SK-N-SH (cell line): ENCODE data around the gene TMEM151A. TPM values are rescaled to one million over a fixed set of nuclear protein-coding genes. Genes with fewer than 3 reads are reported as not detected.
A peak's percentile ranks its signal among the peaks of the same experiment; 100 is the strongest.

ENCODE experiments used
- CTCF ChIA-PET: fragments of 300-600, 350-600 bp; formaldehyde crosslinking; extraction: SDS; loops from one replicate; lab custom pipeline; 2021; lab: Yijun Ruan, JAX
- POLR2A ChIA-PET: fragments of 350-600 bp; sonication (Branson Sonifier 250); formaldehyde crosslinking; extraction: SDS; loops from one replicate; lab custom pipeline; 2020; ENCODE audit warnings: antibody characterized with exemption, inconsistent platforms; lab: Yijun Ruan, JAX
- DNase-seq: peaks from one replicate; pipeline ENCODE4 v3.0.0; 2012
- H2AFZ ChIP-seq: fragments of 200-600 bp; sonication (generic); 2 replicates; pipeline ENCODE4 v1.8.1; 2016; ENCODE audit warnings: antibody characterized with exemption, mild to moderate bottlenecking, low read depth
- H3F3A ChIP-seq: fragments of 200-600 bp; sonication (generic); replicated peaks from 2 replicates; pipeline ENCODE3; 2016; ENCODE audit warnings: antibody characterized with exemption, mild to moderate bottlenecking; ENCODE audit not compliant: insufficient read depth
- H3K27ac ChIP-seq, 2 experiments: fragments of 200-500 bp in 1 of 2; fragments of 200-600 bp in 1 of 2; sonication (Bioruptor generic) in 1 of 2; sonication (generic), shearing (Covaris generic) in 1 of 2; 2 replicates each; pipeline versions ENCODE4 v1.5.1 to v1.6.1; 2014 to 2016; ENCODE audit warnings: low read depth in 2 of 2, inconsistent platforms in 1 of 2, low read length in 1 of 2, mild to moderate bottlenecking in 1 of 2, mixed read lengths in 1 of 2
- H3K27me3 ChIP-seq: fragments of 200-600 bp; sonication (generic), shearing (Covaris generic); 2 replicates; pipeline ENCODE4 v1.6.1; 2016; ENCODE audit warnings: mixed run types; ENCODE audit not compliant: insufficient read depth
- H3K36me3 ChIP-seq, 2 experiments: fragments of 200-500 bp in 1 of 2; fragments of 200-600 bp in 1 of 2; sonication (Bioruptor generic) in 1 of 2; sonication (generic) in 1 of 2; replicated peaks in 1 of 2; 2 replicates each; pipeline versions ENCODE3 to v1.5.1; 2014 to 2016; ENCODE audit warnings: low read length in 1 of 2, mild to moderate bottlenecking in 1 of 2; ENCODE audit not compliant: insufficient read depth in 2 of 2, control insufficient read depth in 1 of 2
- H3K4me1 ChIP-seq, 2 experiments: fragments of 200-500 bp in 1 of 2; fragments of 200-600 bp in 1 of 2; sonication (Bioruptor generic) in 1 of 2; sonication (generic), shearing (Covaris generic) in 1 of 2; 2 replicates each; pipeline versions ENCODE4 v1.5.1 to v1.6.1; 2014 to 2016; ENCODE audit warnings: low read depth in 1 of 2, low read length in 1 of 2, mixed run types in 1 of 2; ENCODE audit not compliant: insufficient read depth in 2 of 2, control insufficient read depth in 1 of 2
- H3K4me2 ChIP-seq: fragments of 200-600 bp; sonication (generic), shearing (Covaris generic); 2 replicates; pipeline ENCODE4 v1.6.1; 2017; ENCODE audit warnings: mixed run types
- H3K4me3 ChIP-seq, 2 experiments: fragments of 200-500 bp in 1 of 2; fragments of 200-600 bp in 1 of 2; sonication (Bioruptor generic) in 1 of 2; sonication (generic), shearing (Covaris generic) in 1 of 2; 2 replicates each; pipeline versions ENCODE4 v1.5.1 to v1.8.1; 2014 to 2016; ENCODE audit warnings: low read depth in 2 of 2, inconsistent platforms in 1 of 2, low read length in 1 of 2, mild to moderate bottlenecking in 1 of 2, mixed read lengths in 1 of 2, moderate library complexity in 1 of 2
- H3K79me2 ChIP-seq: fragments of 200-600 bp; sonication (generic); 2 replicates; pipeline ENCODE4 v1.8.1; 2017; ENCODE audit warnings: mild to moderate bottlenecking; ENCODE audit not compliant: insufficient read depth
- H3K9ac ChIP-seq: fragments of 200-600 bp; sonication (generic); 2 replicates; pipeline ENCODE4 v1.6.1; 2017; ENCODE audit warnings: mixed run types
- H3K9me2 ChIP-seq: fragments of 200-600 bp; sonication (generic); 2 replicates; pipeline ENCODE4 v1.6.1; 2017; ENCODE audit warnings: mixed run types
- H3K9me3 ChIP-seq: fragments of 200-600 bp; sonication (generic); 2 replicates; pipeline ENCODE4 v1.6.1; 2017; ENCODE audit warnings: mixed run types, mild to moderate bottlenecking, moderate library complexity
- H4K20me1 ChIP-seq: fragments of 200-600 bp; sonication (generic); 2 replicates; pipeline ENCODE4 v1.6.1; 2017; ENCODE audit warnings: mild to moderate bottlenecking, mixed run types; ENCODE audit not compliant: insufficient read depth
- EP300 ChIP-seq, 2 experiments: IDR thresholded peaks; 2 replicates each; pipeline versions ENCODE4 v1.4.0 to v1.6.1; 2012; ENCODE audit warnings: borderline replicate concordance in 1 of 2, low read depth in 1 of 2, low read length in 1 of 2
- EZH2phosphoT487 ChIP-seq: fragments of 200-600 bp; sonication (generic); IDR thresholded peaks from 2 replicates; pipeline ENCODE4 v1.6.1; 2017; ENCODE audit warnings: low read depth, mixed run types, mild to moderate bottlenecking, antibody characterized with exemption, moderate library complexity, borderline replicate concordance
- FOSL2 ChIP-seq: IDR thresholded peaks from 2 replicates; pipeline ENCODE4 v1.4.0; 2012; ENCODE audit warnings: low read depth, mild to moderate bottlenecking, moderate library complexity, borderline replicate concordance
- FOXJ3 ChIP-seq: sonication (generic); formaldehyde crosslinking; IDR thresholded peaks from 2 replicates; pipeline ENCODE4 v1.5.1; 2020; ENCODE audit warnings: mild to moderate bottlenecking, missing genetic modification reagents
- IRF3 ChIP-seq: fragments of 150-350 bp; IDR thresholded peaks from 2 replicates; pipeline ENCODE4 v1.6.1; 2016; ENCODE audit warnings: mild to moderate bottlenecking, low read depth, low read length
- MEF2A ChIP-seq: IDR thresholded peaks from 2 replicates; pipeline ENCODE4 v1.4.0; 2012; ENCODE audit warnings: low read depth, borderline replicate concordance
- MXI1 ChIP-seq: IDR thresholded peaks from 2 replicates; pipeline ENCODE4 v1.6.1; 2012; ENCODE audit warnings: mild to moderate bottlenecking, low read depth, low read length, improper control_type of control experiment
- NRF1 ChIP-seq: IDR thresholded peaks from 2 replicates; pipeline ENCODE4 v1.6.1; 2012; ENCODE audit warnings: low read depth, mild to moderate bottlenecking, low read length
- RAD21 ChIP-seq: IDR thresholded peaks from 2 replicates; pipeline ENCODE4 v1.6.1; 2012; ENCODE audit warnings: mild to moderate bottlenecking, low read length
- RXRA ChIP-seq: IDR thresholded peaks from 2 replicates; pipeline ENCODE4 v1.4.0; 2012; ENCODE audit warnings: low read depth, mild to moderate bottlenecking, borderline replicate concordance
- SMC3 ChIP-seq: IDR thresholded peaks from 2 replicates; pipeline ENCODE4 v1.6.1; 2012; ENCODE audit warnings: low read depth, low read length, improper control_type of control experiment
- TAF1 ChIP-seq: IDR thresholded peaks from 2 replicates; pipeline ENCODE4 v1.6.1; 2012; ENCODE audit warnings: low read depth, mild to moderate bottlenecking, low read length, moderate library complexity, borderline replicate concordance
- ZBTB33 ChIP-seq: IDR thresholded peaks from 2 replicates; pipeline ENCODE4 v1.4.0; 2012; ENCODE audit warnings: low read depth, borderline replicate concordance
- WGBS: methylation state at CpG from one replicate; pipeline ENCODE4 v1.1.6; 2017; ENCODE audit warnings: low lambda C conversion rate; 5-methylcytosine and 5-hydroxymethylcytosine counted together
- polyA plus RNA-seq, 3 experiments: library from polyadenylated mRNA; depleted of rRNA; stranded (reverse); fragments of >200 nt; gene quantifications; 2 replicates each; pipeline ENCODE4 v1.2.3, GENCODE V29; 2012
- TF ChIP-seq, protein P1 (sequence below): fragments of 200-600 bp; sonication (generic); IDR thresholded peaks from 2 replicates; pipeline ENCODE4 v1.6.1; 2017; ENCODE audit warnings: antibody characterized with exemption, mild to moderate bottlenecking, moderate library complexity

Gene TMEM151A
- polyA plus RNA-seq, 1 of the 3 experiments (the other 2 are of a cell fraction), result 0.35 TPM

DNA sequence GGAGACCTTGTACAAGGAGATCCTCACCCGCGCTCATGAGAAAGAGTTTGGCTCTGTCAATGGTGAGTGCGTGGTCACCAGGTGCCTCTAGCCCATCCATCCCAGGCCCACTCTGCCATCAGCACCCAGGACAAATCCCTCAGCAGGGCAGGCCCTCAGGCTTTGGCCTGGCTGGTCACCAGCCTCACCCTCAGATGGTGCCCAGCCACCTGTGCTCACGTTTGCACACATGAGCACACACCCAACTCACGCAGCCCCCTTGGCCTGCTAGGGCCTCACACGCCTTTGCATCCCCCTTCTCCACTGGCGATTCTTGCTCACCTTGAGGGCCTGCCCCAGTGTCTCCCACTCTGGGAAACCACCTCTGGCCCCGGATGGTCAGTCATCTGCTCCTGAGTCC is 27.3 kb upstream of the TMEM151A start:
- 84% methylated on average over 6 of the region's 8 CpGs for WGBS
- ChIA-PET CTCF (interaction anchor here (1.0 to 9.4 kb wide), 5 partner anchors 13 to 39 kb away, joined by 3 to 111 read pairs (median 4); partner anchors contain the start of gene CNIH2), POLR2A (no interaction called here)

DNA sequence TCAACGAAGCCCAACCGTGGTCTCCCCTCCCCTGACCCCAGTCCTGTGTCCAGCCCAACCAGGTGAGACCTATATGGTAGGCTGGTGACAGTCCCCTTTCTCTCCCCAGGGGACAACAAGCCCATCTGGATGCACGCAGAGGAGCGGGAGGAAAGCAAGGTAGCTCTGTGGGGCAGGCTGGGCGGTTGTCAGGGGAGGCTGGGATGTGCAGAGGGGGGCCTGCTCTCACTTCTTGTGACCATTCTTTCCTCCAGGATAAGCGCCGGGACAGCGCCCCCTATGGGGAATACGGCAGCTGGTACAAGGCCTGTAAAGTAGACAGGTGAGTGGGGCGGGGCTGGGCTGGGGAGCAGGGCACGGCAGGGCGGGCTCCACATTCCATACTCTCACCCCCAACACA is 26.8 kb upstream of the TMEM151A start:
- Histone ChIP-seq H3K9ac (no peak overlapping the region), H3K9me3 (no peaks in the 10 kb centered on the region), H2AFZ (no peak overlapping the region), H3K79me2 (peaks cover 16% of the 10 kb centered on the region), H3K36me3 (peaks cover 19 to 54% of the 10 kb centered on the region in 2 experiments), H3K4me3 (no peak overlapping the region), H3K27me3 (no peaks in the 10 kb centered on the region), H3K9me2 (no peaks in the 10 kb centered on the region), H3F3A (peaks cover 16% of the 10 kb centered on the region), H4K20me1 (peaks cover 3% of the 10 kb centered on the region; the same call in 1 of the 2 replicates), H3K4me2 (no peak overlapping the region), H3K27ac (no peak overlapping the region), H3K4me1 (peaks cover 4 to 14% of the 10 kb centered on the region in 2 experiments; a peak in 2 of 4 replicates)
- DNase-seq, result peak; percentile 59
- no peak for TF ChIP-seq MXI1
- TF ChIP-seq, protein P1, sequence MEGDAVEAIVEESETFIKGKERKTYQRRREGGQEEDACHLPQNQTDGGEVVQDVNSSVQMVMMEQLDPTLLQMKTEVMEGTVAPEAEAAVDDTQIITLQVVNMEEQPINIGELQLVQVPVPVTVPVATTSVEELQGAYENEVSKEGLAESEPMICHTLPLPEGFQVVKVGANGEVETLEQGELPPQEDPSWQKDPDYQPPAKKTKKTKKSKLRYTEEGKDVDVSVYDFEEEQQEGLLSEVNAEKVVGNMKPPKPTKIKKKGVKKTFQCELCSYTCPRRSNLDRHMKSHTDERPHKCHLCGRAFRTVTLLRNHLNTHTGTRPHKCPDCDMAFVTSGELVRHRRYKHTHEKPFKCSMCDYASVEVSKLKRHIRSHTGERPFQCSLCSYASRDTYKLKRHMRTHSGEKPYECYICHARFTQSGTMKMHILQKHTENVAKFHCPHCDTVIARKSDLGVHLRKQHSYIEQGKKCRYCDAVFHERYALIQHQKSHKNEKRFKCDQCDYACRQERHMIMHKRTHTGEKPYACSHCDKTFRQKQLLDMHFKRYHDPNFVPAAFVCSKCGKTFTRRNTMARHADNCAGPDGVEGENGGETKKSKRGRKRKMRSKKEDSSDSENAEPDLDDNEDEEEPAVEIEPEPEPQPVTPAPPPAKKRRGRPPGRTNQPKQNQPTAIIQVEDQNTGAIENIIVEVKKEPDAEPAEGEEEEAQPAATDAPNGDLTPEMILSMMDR, result peak; percentile 59
- 88% methylated on average over 11 of the region's 12 CpGs for WGBS
- ChIA-PET CTCF (interaction anchor here (0.6 to 9.4 kb wide), 8 partner anchors 9 to 40 kb away, joined by 3 to 111 read pairs (median 3); partner anchors contain the start of genes CNIH2 and TMEM151A), POLR2A (no interaction called here)

More for the DNA sequence above, 27.3 kb upstream of the TMEM151A start:
- Histone ChIP-seq H3F3A (peaks cover 13% of the 10 kb centered on the region), H3K9ac (no peak overlapping the region), H3K4me1 (peaks cover 0 to 13% of the 10 kb centered on the region in 2 experiments; a peak in 1 of 4 replicates), H3K27ac (no peak overlapping the region), H3K27me3 (no peaks in the 10 kb centered on the region), H2AFZ (no peak overlapping the region), H3K4me3 (no peak overlapping the region), H3K9me3 (no peaks in the 10 kb centered on the region), H3K9me2 (no peaks in the 10 kb centered on the region), H3K36me3 (peaks cover 18 to 59% of the 10 kb centered on the region in 2 experiments), H4K20me1 (peaks cover 9% of the 10 kb centered on the region; the same call in 1 of the 2 replicates), H3K4me2 (no peak overlapping the region), H3K79me2 (peaks cover 16% of the 10 kb centered on the region)
- DNase-seq, result no peak
- no peak for TF ChIP-seq FOXJ3 (CRISPR knock-in tag)
- no peak for TF ChIP-seq ZBTB33
- TF ChIP-seq TAF1, result no peak
- TF ChIP-seq MEF2A, result no peak
- TF ChIP-seq FOSL2, result no peak
- TF ChIP-seq RXRA, result no peak
- no peak for TF ChIP-seq SMC3
- TF ChIP-seq RAD21, result no peak
- TF ChIP-seq IRF3, result no peak
- no peak for TF ChIP-seq NRF1
- TF ChIP-seq EP300 (IDR thresholded peaks at IDR 0.05; ENCODE audit: borderline replicate concordance in 1 of 2, low read depth in 1 of 2, low read length in 1 of 2), result no peak
- TF ChIP-seq EZH2phosphoT487, result no peak
